ENCODE measurements around the gene POLD4.

GRCh38 chr11:67349036-67349435, 4.3 kb downstream of the POLD4 start:
- TF ChIP-seq, protein P1, sequence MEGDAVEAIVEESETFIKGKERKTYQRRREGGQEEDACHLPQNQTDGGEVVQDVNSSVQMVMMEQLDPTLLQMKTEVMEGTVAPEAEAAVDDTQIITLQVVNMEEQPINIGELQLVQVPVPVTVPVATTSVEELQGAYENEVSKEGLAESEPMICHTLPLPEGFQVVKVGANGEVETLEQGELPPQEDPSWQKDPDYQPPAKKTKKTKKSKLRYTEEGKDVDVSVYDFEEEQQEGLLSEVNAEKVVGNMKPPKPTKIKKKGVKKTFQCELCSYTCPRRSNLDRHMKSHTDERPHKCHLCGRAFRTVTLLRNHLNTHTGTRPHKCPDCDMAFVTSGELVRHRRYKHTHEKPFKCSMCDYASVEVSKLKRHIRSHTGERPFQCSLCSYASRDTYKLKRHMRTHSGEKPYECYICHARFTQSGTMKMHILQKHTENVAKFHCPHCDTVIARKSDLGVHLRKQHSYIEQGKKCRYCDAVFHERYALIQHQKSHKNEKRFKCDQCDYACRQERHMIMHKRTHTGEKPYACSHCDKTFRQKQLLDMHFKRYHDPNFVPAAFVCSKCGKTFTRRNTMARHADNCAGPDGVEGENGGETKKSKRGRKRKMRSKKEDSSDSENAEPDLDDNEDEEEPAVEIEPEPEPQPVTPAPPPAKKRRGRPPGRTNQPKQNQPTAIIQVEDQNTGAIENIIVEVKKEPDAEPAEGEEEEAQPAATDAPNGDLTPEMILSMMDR (IDR thresholded peaks at IDR 0.05): no peak
- TF ChIP-seq POLR2A (IDR thresholded peaks at IDR 0.05) (no peak), EP300 (IDR thresholded peaks at IDR 0.05) (no peak)
